Activated CD4-positive, CD25-positive, alpha-beta regulatory T cell treated with anti-CD3 and anti-CD28 coated beads, Interleukin-2, amount 50 U/mL, for 16 hours (primary cell): ENCODE results near the gene TRPC4AP.

Experiments
- DNase-seq: peaks from one replicate; pipeline ENCODE4 v3.0.0-alpha.2; 2020; ENCODE audit warnings: low read depth, low spot score

The TRPC4AP gene

DNA sequence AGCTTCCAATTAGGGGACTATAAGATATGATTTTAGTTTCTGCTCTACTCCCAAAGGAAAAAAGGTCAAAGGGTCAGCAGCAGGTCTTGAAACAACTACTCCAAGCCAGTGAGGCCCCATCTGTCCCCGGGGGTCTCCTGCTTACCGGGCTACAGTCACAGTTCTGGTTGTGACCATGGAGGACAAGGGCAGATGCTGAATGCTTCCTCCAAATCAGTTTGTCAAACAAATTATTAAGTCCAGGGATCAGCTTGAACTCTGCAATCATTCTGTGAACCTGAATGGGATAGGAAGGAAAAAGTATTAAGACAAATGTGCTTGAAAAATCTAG, 76.8 kb downstream of the TRPC4AP start:
- DNase-seq: no peak

DNA sequence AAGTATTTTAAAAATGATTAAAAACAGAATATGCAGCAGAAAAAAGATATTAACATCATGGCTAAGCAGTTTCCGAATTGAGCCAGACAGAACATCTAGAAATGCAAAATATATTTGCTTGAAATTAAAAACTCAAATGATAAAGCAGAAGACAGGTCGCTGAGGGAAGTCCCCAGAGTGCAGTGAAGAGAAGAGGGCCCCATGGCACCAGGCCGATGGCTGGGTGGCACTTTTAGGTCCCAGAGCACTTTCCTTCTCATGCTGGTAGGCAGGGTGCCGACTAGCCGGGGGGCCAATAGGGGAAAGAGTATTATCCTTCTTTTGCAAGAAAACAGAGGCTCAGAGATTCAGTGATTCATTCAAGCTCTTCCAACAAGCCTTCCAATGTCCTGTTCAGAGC, 78.1 kb downstream of the TRPC4AP start:
- DNase-seq: no peak

DNA sequence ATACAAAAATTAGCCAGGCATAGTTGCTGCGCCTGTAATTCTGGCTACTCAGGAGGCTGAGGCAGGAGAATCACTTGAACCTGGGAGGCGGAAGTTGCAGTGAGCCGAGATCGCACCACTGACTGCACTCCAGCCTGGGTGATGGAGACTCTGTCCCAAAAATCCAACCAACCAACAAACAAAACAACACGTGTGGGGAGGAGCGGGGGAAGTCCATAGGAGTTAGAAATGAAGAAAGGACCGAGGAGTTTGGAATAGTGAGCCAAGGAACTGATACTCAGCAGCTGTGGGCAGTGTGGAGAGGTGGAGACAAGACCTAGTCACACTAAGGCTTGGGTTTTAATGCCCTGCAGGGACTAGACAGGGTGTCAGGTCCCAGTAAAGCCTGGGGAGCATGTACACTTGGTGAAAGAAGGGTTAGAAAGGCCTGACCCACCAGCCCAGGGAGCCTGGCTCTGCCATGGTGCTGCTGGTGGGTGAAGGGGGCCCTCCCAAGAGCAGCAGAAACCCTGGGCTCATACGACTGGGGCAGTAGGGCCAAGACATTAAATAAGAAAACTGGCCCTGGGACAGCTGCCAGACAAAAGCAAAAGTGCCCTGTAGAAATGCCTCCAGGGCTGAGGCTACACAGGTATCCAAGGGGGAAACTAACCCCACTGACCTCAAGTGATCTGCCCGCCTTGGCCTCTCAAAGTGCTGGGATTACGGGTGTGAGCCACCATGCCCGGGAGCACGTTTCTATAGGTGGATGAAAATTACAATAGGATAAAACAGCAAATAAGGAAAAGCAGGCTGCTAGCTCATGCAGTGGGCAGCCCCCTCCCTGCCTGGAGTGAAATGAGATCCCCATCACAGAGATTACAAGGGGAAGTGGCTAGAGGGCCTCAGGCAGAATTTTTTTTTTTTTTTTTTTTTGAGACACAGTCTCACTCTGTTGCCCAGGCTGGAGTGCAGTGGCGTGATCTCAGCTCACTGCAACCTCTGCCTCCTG, 78.9 kb downstream of the TRPC4AP start:
- no peak for DNase-seq

DNA sequence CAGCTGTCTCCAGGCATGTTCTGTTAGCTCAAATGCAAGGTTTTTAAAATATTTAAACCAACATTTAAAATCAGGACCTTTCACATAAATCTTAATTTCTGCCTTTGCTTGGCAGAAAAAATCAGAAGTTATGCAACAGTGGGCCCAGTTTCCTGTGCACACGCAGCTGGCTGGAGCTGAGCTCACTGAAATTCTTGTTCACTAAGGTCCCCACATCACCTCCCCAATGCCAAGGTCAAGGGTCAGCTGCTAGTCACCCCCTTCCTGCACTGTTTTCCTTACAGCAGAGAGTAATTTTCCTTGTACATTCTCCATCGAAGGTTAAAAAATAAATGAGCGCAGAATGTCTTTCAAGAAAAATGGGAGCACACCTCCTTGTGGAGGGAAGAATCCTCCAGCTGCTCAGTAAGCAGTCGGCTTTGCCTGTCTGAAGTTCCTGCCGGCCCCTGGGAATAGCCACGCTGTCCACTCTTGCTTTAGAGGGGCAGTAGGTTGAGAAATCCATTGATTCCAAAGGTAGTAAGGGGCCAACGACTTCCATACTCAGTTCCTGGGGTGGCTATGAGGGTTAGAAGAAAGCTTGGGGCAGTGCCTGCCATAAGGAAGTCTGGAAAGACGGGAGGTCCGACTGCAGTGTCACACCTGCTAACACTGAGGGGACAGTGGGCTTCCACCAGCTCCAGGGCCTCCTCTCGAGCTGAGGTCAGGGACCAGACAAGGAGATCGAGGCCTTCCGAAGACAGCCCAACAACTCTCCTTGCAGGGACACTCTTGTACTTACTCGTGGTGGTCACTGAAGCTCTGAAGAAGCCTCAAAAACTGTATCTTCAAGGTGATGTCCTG, 80.2 kb downstream of the TRPC4AP start:
- DNase-seq: no peak

DNA sequence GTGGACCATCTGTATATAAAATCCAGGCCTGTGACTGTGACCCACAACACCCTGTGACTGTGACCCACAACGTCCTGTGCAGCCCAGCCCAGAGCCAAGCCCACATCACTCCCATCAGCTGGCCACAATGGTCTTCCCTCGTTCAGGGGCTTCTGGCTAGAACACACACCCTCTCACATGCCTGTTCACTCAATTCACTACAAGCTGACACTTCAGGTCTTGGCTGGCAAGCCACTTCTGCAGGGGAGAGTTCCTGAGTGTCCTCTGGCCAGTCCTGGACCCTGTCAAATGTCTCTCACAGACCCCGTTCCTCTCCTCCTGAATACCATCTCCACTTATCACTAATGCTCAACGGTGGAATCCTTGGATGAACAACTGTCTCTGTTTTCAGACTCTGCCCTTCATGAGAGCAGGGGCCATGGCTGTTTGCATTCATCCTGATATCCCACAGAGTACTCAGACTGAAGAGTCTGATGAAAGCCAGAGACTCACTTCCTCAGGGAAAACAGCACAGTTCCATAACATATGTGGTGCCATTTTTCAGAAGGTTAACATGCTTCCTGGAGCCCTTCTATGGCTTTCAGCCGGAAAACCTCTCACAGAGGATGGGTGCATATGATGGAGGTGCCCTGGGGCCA, 80.9 kb downstream of the TRPC4AP start:
- no peak for DNase-seq

GRCh38 chr20:35010405-35011192, 82.0 kb downstream of the TRPC4AP start:
- DNase-seq: no peak

DNA sequence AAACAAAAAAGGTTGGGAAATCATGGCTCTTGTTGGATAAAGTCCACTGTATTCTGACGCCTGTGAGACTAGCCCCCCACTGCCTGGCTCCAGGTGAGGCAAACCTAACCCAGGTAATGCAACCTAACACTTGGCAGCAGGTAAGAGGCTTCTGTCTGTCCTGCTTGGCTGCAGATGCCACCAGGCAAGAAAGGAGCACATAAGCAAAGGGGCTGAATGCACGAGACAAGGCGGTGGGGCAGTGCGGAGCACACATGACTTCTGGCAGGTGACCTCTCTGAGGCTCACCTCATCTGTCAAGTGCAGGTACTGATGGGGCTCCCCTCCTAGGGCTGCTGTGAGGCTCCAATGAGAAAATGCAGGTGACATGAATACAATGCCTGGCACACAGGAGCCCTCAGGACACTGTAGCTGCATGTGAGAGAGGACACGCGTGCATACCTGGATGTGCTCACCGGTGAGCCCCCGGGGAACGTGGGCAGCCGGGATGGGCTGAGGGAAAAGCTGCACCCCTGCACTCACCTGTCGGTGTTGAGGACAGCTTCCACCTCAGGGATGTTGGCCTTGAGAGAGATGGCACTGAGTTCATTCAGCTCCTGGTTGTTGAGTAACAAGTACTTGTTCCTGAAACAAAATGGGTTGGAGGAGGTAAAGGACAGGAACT, 82.8 kb downstream of the TRPC4AP start:
- no peak for DNase-seq

- no peak for DNase-seq
Observed at GRCh38 chr20:35008411-35009342, 83.9 kb downstream of the TRPC4AP start.

DNA sequence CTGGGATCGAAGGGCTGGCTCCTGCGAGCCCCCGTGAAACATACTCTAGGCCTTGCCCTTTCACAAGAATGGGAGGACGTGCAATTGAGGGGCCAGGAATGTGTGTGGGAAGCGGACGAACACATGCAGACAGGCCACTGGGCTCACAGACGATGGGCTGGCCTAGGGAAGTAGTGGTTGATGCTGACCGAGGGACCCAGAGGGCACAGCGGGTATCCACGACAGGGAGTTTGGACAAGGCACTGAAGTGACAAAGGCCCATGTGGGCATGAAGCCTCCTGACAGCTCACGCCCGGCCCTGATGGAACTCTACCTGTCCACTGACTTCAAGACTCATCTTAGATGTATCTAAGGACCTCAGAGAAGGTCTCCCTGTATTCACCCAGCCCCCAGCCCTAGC, 84.7 kb downstream of the TRPC4AP start:
- no peak for DNase-seq

DNA sequence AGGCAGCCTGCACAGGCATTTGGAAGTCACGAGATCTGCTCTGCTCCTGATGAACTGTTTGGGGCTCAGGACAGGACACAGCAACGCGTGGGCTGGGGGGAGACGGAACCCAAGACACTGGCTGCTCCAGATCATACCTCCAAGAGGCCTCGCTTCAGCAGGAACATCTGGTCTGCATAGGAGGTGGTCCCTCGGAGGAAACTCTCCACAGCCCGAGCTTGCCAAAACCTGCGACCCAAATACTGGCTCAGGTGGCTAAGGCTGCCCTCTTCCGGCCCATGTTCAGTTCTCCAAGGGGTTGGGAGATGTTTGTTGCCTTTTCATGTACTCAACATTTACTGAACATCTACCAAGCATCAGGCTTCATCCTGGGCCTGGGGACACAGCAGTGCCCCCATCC, 85.2 kb downstream of the TRPC4AP start:
- DNase-seq: no peak

DNA sequence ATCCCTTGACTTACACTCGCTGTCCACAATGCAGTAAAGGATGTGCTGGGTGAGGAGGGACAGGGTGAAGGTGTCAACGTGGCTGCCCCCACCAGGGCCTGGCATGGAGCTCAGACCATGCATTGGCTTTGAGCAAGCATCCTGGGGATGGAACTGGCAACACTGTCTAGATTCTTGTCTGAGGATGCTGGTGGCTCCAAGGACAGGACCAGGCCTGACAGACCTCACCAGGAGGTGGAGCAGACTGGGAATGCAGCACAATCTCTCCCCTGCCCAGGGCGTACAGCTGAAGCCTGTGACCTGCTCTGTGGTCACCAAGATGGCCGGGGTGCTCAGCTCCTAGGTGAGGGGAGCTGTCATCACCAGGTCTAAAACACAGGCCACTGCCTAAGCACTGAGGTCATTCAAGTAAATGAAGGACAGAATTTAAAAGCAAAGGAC, 86.1 kb downstream of the TRPC4AP start:
- no peak for DNase-seq

GRCh38 chr20:35006009-35006408, 86.6 kb downstream of the TRPC4AP start:
- no peak for DNase-seq

GRCh38 chr20:35005463-35005961, 87.1 kb downstream of the TRPC4AP start:
- no peak for DNase-seq

DNA sequence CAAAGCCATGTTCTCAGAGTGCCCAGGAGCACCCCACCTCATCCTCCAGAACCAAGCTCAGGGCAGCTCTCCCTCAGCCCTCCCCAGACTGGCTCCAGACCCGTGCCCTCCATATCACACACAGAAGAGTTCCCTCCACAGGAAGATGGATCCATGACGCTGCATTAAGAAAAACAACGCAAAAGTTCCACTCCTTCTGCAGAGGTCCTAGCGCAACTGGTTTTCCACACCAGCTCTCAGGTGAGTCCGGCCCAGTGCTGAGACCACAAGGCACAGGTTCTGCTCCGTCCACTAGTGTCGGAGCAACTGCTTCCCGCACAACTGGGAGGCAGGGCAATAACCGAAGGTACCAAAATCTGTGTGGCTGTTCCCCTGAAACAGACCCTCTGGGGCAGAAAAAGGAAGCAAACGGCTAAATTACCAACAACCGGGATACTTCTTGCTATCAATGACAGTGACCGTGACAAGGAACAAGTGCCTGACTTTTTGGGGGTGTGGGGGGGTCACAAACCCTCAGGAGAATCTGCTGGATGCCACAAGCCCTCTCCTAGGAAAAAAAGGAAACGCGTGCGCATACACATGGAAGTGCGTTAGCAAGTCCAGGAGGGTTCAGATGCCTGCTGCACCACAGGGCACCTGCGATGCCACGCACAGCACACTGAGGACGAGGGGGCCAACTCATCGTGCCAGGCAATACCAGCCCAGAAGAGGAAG, 87.7 kb downstream of the TRPC4AP start:
- DNase-seq: no peak

DNA sequence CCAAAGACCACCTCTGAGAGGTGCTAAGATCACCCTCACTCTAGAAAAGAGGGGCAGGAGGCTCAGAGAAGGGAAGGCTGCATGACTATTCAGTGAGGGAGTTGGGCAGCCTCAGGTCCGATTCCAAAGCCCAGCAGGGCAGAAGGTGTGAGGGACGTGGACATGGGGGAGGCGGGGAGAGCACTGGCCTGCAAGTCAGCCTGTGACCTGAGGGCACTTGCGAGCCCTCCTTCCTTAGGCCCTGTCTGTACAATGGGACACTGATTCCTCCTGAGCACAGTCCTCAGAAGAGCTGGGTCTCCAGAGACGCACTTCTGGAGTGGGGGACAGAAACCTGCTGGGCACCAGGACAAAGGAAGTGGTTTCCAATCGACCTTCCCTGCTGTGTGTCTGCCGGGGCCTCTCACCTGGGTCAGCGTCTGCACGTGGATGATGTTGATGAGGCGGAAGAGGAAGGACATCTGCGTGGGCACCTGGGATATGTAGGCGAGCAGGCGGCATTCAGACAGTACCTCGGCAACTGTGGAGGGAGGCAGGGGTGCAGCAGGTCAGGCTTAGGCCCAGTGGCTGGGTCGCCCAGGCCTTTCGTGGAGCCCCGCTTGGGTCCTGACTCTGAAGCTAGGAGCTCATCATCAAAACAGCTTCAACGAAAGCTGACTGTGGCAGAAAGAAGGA, 88.4 kb downstream of the TRPC4AP start:
- no peak for DNase-seq

GRCh38 chr20:35003211-35004031, 89.2 kb downstream of the TRPC4AP start:
- DNase-seq: no peak

- DNase-seq: no peak
Observed at GRCh38 chr20:35002426-35003210, 90.0 kb downstream of the TRPC4AP start.
